IPS-NIHi11 (cell line): Measurements from ENCODE around the gene CCNL1.

Experiments
- DNase-seq: peaks from one replicate; pipeline ENCODE4 v3.0.0; 2012; ENCODE audit warnings: mixed read lengths, low spot score

Gene CCNL1

DNA sequence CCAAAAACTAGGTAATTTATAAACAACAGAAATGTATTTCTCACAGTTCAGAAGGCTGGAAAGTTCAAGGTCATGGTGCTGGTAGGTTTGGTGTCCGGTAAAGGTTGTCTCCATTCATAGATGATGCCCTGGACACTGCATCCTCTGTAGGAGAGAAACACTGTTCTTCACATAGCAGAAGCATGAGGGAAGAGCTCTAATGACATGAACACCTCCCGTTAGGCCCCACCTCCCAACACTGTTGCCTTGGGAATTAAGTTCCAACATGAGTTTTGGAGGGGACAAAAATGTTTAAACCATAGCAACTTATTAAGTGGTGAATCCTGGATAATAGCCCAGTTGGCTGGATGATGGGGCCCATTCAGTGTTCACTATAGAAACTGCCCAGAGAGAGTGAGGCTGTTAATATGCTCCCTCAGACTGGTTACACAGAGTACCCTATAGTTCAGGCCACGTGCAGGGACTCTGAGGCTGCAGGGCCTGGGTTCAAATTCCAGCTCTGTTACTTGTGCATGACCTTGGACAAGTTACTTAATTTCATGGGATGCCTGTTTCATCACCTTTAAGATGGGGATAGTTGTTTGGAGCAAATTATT lies 37.0 kb downstream of the CCNL1 start:
- no peak for DNase-seq

DNA sequence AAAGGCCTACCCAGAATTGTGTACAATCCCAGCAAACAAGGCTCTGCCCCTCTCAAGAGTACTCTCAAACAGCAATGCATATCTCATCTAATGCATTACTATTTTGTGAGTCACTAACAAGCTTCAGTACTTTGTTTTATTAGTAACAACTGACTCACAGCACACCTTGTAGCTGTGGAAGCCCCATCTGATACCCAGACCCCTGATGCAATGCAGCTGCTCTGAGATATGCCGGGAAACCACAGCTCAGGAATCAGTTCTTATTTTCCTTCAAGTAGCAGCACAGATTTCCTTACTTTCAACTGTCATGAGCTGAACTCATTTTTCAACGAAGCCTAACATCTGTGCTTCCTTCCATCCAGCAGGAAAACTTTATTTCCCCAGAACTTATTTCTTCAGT lies 37.8 kb downstream of the CCNL1 start:
- no peak for DNase-seq

DNA sequence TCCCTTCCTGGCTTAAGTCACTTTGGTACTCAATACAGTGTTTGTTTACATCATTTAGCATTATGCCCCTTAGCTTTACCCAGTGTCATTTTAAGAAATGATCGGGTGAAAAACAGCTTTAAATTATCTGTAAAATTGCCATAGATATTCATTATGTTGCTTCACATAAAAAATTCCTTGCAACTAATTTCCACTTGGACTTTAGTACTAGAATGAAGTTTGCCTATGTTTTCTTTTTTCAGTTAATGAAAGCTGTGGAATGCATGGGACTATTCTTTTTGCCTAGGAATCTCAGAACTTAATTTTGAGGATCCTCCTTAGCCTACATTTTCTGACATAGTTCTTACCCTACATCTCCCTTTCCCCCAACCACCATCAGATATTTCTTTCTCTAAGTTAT lies 38.4 kb downstream of the CCNL1 start:
- DNase-seq: no peak

DNA sequence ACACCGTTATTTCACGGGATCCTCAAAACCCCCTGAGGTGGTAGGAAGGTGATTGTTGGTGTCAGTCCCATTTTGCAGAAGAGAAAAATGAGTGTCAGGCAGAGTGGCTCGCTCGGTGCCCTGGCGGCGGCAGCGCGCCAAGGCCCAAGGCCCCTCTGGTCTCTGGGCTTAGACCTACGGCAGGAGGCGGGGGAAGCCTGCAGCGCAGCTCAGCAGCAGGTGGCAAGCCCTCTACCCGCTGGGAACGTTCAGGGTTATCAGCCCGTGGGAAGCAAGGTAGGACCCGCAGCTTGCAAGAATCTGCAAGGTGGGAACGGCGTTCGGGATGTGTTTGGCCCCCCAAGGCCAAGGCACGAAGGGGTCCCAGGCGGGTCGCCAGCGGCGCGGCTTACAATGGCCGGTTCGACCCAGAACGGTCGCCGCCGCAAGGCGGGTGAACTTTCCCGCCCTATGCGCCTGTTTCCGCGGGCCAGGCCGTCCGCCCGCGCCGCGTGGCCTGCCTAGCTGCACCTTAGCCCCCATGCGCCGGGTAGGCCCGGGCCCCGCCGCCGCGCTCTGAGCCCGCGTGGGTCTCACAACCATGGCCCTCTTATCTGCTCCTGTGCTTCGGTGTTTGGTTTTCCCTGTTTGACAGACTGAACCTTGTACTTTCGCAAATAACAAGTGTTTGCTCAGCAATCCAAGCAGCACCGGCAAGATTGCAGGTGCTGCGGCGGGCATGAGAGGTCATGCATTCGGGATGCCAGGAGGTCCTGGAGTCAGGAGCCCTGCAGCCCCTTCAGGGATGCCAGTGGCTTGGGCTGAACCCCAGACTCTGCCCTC lies 39.7 kb downstream of the CCNL1 start:
- DNase-seq: no peak

DNA sequence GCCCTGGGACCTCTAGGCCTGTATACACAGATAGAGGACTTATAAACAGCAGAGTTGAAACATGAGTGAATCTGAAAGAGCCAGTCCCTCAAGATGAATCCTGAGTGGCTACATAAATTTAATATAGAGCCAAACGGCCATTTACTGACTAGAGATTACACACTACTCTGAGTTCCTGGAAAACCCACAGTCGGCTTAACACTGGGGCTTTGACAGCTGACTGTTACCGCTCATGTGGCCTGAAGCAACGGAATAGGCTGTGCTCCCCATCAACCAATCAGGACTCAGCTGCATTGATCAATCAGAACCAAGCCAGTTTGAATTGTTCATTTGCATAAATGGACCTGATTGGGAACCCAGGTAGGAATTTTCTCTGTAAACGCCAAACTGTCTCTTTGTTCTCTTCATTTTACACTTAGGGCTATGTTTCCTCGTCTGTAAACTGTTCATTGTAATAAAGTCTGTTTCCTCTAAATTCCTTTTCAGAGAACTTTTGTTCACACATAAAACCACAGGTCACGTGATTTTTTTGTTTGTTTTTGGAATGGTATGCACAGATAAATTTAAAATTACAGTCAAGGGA lies 40.5 kb downstream of the CCNL1 start:
- no peak for DNase-seq

DNA sequence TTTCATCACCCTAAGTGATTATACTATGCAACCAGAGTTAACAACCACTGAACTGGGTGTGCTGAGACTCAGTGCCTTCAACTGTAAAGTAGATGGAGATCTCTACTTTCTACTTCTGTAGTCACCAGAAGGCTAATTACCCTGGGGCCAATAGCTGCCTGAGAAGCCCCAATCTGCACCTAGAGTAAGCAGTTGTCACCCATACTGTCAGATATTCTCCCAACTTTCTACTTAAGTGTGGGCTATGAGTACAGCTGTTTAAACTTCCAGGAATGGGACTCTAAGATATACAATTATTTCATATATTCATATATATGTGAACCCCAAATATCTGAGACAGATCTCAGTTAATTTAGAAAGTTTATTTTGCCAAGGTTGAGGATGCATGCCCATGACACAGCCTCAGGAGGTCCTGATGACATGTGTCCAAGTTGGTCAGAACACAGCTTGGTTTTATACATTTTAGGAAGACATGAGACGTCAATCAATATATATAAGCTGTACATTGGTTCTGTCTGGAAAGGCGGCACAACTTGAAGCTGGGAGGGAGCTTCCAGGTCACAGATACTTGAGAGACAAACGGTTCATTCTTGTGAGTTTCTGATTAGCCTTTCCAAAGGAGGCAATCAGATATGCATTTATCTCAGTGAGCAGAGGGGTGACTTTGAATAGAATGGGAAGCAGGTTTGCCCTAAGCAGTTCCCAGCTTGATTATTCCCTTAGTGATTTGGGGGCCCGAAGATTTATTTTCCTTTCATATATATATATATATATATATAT lies 41.9 kb downstream of the CCNL1 start:
- no peak for DNase-seq

DNA sequence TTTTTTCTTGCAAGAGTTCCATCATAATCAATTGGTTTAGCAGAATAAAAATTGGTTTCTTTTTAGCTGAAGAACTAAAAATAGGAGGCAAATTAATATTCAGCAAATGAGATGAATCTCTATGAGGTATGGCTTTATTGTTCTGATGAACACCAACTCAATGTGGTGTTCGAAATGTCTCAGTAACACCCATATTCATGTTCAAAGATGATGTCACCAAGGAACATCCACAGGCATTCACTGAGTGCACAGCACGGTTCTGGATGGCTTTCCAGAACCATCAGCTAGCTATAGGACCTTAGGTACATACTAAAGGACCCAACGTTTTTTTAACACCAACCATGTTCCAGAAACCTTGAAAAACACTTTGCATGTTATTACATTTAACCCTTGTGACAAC lies 42.7 kb downstream of the CCNL1 start:
- DNase-seq: no peak

DNA sequence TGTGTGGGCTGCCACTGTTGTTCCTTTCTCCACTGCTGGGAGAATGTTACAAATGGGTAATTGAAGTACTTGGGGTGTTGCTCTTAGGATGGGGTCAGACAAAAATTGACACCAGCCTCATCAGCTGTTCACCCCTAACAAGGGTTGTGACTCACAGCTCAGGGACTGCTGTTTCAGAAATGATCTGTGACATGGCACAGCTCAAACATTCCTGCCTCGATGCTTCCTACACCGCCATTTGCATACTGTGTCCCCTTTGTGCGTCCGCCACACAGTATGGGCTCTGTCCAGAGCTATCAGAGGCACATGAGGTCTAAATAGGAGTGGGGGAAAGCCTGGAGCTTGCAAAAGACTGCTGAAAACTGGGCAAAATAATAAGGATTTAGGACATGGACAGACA lies 43.9 kb downstream of the CCNL1 start:
- no peak for DNase-seq

DNA sequence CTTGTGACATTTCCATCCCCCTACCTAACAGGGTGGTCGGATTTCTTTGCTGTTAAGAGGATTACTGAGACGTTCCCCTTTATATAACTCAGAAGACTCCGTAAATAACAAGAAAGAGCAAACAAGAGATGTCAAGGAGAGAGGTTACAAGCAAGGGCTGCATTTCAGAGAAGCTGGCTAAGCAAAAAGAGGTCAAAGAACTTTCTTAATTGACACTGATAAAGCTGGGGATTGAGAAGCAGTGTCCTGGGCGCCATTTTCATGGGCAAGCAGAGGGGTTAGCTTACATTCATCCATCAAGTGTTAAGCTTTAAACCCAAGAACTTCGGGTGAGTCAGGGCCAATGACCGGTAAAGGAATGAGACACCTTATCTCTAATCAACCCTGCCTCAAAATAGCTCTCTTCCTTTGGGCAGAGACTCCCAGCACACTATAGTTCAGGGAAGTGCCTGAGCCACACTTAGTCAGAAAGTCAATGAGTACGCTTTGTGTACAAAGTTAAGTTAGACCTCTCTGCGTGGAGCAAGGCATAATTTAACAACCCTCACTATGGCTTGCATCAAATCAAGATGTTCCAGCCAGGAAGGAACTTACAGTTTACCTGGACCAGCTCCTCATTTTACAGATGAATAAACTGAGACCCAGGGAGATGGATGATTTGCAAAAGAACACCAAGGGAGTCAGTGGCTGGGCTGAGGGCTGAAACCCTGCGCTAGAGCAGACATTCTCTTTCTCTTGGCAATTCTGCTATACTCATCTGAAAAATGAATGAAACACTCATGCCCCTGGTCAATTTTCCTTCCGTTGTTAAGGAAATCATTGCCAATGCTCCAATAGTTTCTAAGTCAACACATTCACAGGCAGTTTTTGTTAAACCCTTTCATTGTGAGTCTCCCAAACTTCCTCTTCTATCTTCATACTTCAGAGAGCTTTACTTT lies 44.6 kb downstream of the CCNL1 start:
- no peak for DNase-seq

DNA sequence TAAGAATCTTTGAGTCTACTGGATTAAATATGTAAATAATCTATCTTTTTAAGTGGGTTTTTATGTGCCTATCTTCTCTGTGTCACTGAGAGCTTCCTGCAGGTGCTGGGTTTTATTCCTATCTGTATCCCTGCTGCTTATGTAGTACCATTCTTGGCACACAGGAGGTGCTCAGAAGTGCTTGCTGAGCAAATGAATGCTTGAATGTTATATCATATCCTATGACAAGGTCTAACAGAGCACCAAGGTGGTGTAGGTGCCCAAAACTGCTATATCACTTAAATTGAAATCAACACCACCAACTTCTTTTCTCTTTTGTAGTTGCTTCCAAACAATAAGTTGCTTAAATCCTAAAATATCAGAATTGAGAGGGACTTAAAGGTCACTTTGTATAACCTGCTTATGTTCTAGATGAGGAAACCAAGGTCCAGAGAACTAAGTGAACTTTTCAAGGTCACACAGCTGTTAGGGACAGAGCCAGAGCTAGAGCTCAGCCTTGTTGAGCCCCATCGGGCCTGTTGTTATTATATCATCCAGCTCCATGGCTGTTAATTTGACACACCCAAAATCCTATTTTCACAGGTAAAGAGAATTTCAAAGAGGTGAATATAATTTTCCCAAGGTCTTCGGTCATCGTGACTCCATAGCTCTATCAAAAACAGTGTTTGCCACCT lies 46.0 kb downstream of the CCNL1 start:
- DNase-seq: no peak

DNA sequence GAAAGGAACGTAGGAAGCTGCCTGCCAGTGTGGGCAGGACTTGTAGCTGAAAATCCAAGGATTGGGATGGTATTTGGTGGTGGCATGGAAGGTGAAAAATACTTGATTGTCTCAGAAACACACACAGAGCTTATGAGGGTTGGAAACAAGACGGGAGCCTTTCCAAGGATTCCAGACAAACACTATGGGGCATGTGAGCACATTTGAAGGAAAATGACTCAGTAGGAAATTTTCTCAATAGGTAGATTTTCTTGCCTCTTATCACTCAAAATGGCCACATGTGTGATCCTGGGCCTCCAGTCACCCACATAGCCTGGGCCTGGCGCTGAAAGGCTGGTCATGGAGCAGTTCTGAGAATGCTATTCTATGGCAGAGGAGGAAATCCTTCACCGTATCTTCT lies 47.4 kb downstream of the CCNL1 start:
- no peak for DNase-seq

DNA sequence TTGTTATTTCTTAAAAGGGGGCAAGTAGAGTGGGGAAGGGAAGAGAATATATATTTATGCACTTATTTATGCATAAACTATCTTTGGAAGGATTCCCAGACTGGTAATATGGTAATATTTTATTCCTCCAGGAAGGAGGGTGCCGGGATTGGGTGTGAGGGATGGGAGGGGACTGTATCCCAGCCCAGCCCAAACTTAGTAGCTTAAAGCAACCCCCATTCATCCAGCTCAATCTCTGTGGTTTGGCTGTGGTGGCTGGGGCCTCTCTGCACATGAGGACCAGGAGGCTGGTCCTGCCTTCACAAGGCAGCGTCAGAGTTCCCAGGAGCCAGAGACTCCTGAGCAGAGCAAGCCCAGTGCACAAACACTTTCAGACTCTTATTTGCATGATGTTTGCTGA lies 48.4 kb downstream of the CCNL1 start:
- DNase-seq: no peak

DNA sequence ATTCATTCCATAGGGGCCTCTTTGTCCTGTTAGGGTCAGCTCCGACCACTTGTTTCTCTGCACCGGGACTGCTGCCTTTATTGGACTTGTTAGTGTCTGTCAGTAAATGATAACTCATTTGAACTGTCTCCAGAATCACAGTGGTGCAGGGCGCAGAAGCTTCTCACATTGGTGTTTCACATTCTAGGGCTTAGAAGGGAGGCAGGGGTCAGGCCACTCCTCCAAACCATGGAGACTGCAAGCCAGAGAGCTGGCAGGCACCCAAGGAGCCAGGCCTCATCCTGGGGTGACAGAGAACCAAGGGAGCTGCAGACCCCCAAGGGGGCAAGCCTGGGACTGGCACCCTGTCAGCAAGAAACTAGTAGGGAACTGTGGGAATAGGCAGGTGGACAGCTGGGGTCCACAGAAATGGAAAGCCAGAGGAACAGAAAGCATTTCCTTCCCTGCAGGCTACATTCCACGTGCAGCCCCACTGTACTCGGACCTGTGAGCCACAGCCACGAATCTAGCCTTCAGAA lies 49.1 kb downstream of the CCNL1 start:
- DNase-seq: no peak

DNA sequence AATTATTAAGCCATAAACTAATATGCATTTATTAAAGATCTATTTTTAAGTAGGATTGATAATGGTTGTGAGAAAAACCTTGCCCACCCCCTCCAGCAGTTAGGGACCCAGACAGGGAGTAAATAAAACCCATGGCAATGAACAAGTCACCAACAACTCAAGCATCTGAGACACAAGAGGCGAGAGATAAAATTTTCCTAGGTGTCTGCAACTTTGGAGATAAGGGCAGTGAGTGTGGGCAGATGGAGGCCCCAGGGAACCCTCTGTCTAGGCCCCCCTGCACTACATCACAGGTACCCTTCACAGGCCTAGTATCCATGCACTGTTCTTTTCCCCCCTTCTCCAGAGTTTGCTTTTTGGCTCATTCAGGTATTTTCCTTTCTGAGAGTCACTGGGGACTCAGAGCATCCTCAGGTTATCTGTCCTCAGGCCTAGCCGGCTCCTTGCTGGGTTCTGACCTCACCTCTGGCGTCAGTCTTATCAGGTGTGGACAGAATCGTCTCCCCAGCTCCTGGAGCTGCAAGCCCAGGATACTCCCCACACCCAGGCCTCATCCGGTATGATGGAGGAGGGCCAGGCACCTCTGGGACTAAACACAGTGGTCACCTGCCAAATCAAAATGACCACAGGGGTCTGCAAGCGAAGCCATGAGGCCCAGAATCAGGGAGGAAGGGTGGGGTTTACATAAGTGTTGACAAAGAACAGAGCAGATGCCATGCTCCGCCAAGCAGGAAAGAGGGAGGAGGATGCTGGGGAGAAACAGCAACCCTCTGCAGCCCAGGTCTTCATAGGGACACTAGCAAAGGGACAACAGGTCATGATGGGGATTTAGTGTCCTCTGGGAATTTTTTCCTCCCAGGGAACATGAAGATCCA lies 50.4 kb downstream of the CCNL1 start:
- no peak for DNase-seq

DNA sequence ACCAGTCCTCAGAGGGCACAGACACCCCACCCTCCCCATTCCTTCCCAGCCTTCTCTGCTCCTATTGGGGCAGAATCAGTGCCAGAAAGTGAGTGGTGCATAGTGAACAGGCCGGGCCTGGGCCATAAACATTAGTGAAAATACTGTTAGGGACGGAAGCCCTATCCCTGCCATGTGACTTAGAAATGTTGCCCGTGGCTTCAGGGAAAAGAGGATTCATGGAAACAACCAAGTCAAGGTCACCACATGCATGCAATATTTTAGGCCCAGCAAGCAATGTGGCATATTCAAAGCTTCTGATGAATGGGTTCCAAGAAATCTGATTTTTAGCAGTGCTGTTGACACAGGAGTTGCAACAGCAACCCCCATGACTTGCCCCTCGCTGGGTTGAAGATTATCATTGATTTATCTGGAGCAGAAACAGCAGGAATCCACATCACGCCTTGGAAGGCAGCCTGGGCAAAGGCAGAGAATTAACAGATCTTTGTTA lies 52.3 kb downstream of the CCNL1 start:
- no peak for DNase-seq

DNA sequence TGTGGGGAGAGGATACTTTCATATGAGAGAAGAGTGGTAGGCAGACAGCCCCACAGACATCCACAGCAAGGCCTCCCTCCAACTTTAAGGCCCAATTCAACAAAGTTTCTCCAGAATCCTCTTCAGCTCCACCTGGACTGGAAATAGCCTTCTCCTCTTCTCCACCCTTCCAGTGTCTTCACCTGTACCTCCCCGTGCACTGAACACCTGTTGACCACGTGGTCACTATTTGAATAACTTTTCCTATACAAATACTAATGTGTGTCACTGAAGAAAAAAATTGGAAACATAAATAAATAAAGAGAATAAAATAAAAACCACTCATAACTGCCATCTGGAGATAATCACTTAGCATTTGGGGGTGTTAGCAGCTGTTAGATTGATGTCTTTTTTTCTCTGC lies 52.9 kb downstream of the CCNL1 start:
- DNase-seq: no peak

DNA sequence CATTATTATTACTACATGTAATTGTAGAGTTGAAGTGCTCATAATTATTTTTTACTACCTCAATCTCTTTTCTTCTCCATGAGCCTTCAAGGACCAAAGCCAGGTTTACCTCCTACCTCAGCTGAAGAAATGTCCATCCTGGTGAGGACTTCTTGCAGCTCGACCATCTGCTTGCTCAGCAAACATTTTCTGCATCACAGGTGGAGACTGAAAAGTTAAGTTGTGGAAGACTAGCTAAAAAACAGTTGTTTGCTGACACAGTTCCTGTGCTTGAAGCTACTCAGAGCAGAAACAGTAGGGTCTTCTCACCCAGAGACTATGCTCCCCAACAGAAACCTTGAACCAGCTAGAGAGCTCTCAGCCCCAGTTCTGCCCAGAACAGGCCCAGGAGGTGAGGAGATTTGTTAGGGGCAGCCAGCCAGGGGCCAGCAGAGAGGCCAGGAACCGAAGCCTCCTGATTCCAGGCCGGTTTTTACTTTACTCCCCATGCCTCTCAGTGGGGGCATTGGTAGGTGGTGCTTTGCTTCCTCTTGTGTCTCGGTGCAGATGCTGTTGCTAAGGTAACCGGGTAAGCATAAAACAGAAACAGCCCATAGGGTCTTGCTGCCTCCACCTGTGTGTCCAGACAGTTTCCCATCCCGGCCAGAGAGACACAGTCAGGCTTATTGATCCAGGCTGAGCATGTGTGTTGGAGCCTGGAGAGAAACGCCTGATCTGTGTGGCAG lies 54.9 kb downstream of the CCNL1 start:
- peak; percentile 80 for DNase-seq

DNA sequence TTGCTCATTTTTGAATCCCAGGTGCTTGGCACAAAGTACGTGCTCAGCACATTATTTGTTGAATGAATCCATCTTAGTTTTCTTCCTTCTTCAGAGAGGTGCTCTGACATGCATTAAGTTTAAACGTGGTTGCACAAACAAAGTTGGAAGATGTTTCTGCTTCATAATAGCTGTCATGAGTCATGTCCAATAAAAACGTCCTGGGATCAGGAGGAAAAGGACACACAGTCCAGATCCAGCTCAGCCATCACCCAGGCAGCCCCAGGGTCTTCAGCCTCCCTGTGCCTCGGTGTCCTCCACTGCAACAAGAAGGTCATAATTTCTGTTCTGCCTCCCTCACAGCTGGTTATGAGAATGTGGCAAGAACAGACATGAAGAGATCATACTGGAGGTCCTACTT lies 55.4 kb downstream of the CCNL1 start:
- no peak for DNase-seq

DNA sequence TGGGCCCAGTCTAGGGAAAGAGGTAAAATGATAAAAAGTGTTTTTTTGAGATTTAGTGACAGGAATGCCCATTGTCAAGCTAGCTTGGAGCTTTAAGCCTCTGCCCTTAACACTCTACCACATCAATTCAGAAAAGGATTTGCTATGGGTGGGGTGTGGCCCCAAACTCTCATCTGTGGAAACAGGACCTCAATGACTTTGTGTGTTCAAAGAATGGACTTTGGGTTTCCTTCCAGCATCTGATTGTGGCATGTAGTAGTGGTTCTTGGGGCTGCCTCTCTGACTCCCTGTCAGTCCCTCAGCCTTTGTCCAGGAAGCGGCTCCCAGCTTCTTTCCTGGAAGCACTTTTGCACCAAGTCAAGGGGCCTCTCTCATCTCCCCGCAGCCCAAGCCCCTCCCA lies 56.1 kb downstream of the CCNL1 start:
- no peak for DNase-seq
